Panc1 (cell line): ENCODE data around the gene PPARD.

Experiments used
- POLR2AphosphoS5 ChIP-seq: IDR thresholded peaks from 2 replicates; pipeline ENCODE4 v1.6.1; 2012; ENCODE audit warnings: mild to moderate bottlenecking, low read depth, low read length, moderate library complexity
- TF ChIP-seq, protein P1 (sequence below): fragments of 450-650 bp; IDR thresholded peaks from 2 replicates; pipeline ENCODE4 v1.5.1; 2017; ENCODE audit warnings: mild to moderate bottlenecking

DNA sequence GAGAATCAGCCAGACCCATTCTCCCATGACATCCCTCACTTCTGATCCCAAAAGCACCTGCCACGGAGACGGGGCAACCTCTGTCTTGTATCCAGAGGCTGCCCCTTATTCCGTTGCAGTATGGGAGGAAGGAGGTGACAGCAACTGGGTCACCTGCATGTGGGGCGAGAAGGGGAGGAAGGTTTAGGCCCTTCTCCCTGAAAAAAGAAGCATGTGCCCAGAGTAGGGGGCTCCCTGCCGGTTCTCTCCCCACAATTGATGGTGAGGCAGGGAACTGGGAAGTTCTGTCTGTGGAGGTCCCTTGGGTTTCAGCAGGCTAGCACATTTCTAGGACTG is 60.5 kb downstream of the PPARD start:
- TF ChIP-seq, protein P1, sequence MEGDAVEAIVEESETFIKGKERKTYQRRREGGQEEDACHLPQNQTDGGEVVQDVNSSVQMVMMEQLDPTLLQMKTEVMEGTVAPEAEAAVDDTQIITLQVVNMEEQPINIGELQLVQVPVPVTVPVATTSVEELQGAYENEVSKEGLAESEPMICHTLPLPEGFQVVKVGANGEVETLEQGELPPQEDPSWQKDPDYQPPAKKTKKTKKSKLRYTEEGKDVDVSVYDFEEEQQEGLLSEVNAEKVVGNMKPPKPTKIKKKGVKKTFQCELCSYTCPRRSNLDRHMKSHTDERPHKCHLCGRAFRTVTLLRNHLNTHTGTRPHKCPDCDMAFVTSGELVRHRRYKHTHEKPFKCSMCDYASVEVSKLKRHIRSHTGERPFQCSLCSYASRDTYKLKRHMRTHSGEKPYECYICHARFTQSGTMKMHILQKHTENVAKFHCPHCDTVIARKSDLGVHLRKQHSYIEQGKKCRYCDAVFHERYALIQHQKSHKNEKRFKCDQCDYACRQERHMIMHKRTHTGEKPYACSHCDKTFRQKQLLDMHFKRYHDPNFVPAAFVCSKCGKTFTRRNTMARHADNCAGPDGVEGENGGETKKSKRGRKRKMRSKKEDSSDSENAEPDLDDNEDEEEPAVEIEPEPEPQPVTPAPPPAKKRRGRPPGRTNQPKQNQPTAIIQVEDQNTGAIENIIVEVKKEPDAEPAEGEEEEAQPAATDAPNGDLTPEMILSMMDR: no peak
- no peak for TF ChIP-seq POLR2AphosphoS5
